PC-3 (cell line): ENCODE results near the gene SLC2A4RG.

ENCODE experiments used
- EZH2 ChIP-seq: fragments of 300-600 bp; sonication (generic); IDR thresholded peaks from one replicate; pipeline ENCODE4 v1.6.1; 2017; ENCODE audit warnings: antibody characterized with exemption, mild to moderate bottlenecking, low read length; ENCODE audit not compliant: unreplicated experiment
- TF ChIP-seq, protein P1 (sequence below): fragments of 300-600 bp; sonication (generic); conservative IDR thresholded peaks from 2 replicates; pipeline ENCODE4 v1.5.1; 2017; ENCODE audit warnings: antibody characterized with exemption, low read depth, mild to moderate bottlenecking, low read length

DNA sequence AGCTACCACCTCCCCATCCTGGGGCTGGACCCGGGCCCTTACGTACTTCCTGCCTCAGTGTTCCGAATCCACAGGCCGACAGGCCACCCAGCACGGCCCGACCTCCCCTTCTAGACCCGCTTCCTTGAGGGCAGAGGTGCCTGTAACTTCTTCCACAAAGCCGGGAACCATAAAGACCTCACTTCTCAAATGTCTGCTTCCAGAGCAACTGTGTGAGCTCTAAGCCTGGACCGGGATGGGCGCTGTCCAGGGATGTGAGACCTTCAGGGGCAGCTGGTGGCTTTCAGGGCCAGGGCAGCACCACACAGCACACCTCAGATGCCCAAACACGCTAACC is 9.3 kb downstream of the SLC2A4RG start:
- TF ChIP-seq, protein P1, sequence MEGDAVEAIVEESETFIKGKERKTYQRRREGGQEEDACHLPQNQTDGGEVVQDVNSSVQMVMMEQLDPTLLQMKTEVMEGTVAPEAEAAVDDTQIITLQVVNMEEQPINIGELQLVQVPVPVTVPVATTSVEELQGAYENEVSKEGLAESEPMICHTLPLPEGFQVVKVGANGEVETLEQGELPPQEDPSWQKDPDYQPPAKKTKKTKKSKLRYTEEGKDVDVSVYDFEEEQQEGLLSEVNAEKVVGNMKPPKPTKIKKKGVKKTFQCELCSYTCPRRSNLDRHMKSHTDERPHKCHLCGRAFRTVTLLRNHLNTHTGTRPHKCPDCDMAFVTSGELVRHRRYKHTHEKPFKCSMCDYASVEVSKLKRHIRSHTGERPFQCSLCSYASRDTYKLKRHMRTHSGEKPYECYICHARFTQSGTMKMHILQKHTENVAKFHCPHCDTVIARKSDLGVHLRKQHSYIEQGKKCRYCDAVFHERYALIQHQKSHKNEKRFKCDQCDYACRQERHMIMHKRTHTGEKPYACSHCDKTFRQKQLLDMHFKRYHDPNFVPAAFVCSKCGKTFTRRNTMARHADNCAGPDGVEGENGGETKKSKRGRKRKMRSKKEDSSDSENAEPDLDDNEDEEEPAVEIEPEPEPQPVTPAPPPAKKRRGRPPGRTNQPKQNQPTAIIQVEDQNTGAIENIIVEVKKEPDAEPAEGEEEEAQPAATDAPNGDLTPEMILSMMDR: no peak
- no peak for TF ChIP-seq EZH2
